Temporal lobe (tissue), 2 donors: ENCODE data around the gene SPDYE9. TPM values are rescaled to one million over a fixed set of nuclear protein-coding genes. Genes with fewer than 3 reads are reported as not detected.

ENCODE experiments used
- small RNA-seq: library from RNA; depleted of rRNA; stranded (forward); fragments of <200 nt; gene quantifications from one replicate; pipeline ENCODE3, GENCODE V24; 2014; ENCODE audit warnings: low replicate concordance
- total RNA-seq: library from RNA; depleted of rRNA; stranded (reverse); fragments of >200 nt; gene quantifications from one replicate; pipeline ENCODE4 v1.2.3, GENCODE V29; 2014

The SPDYE9 gene
- total RNA-seq, 1 donor from 2014 or later, result 0.49 TPM

Small RNA genes within 50 kb of the gene (small RNA-seq; reads per million reads assigned to genes)
- not detected for gene RF00019

Other genes with a start within 250 kb of the SPDYE9 start
- 8.6 TPM for gene POM121, start 160.9 kb downstream of the SPDYE9 start, total RNA-seq
- gene TRIM74, start 116.6 kb downstream of the SPDYE9 start, total RNA-seq, result 0.25 TPM
- 0.25 TPM for gene SPDYE8, start 56.3 kb downstream of the SPDYE9 start, total RNA-seq
- under 0.01 TPM for gene SPDYE11, start 28.1 kb downstream of the SPDYE9 start, total RNA-seq
- gene NSUN5, start 222.8 kb upstream of the SPDYE9 start, total RNA-seq, result 11.6 TPM
- gene TRIM50, start 242.0 kb upstream of the SPDYE9 start, total RNA-seq, result not detected
- gene FKBP6, start 242.1 kb upstream of the SPDYE9 start, total RNA-seq, result 0.25 TPM